C4-2B (cell line): Measurements from ENCODE around the gene DAB2.

Source experiments
- CTCF ChIP-seq: fragments of 450-650 bp; conservative IDR thresholded peaks from 2 replicates; pipeline ENCODE4 v1.5.1; 2017; ENCODE audit warnings: mild to moderate bottlenecking
- ZFX ChIP-seq: fragments of 450-650 bp; IDR thresholded peaks from 2 replicates; pipeline ENCODE4 v1.6.1; 2017

DNA sequence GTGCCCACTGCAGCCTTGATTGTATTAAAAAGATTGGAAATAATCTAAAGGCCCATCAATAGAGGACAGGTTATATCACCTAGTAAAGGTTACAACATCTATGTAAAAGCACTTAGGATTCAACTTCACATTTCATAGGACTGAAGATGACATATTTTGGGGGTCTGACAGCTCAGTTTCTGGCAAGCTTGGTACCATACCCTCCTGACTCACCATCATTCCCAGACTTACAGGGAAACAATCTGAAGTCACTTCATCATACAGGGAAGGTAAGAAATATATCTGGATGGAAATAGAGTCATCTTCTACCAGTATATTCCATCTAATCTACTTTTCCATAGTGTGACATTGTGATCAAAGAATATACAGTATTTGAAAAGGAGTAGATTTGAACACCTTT, 28.8 kb upstream of the DAB2 start:
- TF ChIP-seq CTCF (no peak), ZFX (no peak)
